HG03103 (cell line): Measurements from ENCODE around the gene ARIH2.

ENCODE experiments used
- ATAC-seq: cut with Tn5 transposase; IDR thresholded peaks from one replicate; pipeline ENCODE4 v1.9.1; 2021; ENCODE audit warnings: low read depth; ENCODE audit not compliant: unreplicated experiment

ARIH2 gene

DNA sequence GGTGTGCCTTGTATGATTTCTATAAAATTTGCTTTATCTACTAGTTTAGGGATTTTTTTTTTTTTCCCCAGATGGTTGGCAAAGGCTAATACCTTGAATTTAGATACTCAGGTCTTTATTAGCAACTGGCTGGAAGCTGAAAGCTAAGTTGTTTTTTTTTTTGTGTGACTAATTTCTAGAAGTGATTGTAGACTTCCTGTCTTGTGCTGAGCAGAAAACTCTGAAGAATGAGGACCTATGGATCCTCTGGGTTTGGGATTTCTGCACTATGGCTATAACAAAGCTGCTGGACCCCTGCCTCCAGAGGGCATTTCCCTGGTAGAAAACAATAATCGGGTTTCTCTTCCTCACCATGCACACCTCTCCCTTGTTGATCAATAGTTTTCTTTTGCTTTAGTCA is 10.0 kb downstream of the ARIH2 start:
- no peak for ATAC-seq

DNA sequence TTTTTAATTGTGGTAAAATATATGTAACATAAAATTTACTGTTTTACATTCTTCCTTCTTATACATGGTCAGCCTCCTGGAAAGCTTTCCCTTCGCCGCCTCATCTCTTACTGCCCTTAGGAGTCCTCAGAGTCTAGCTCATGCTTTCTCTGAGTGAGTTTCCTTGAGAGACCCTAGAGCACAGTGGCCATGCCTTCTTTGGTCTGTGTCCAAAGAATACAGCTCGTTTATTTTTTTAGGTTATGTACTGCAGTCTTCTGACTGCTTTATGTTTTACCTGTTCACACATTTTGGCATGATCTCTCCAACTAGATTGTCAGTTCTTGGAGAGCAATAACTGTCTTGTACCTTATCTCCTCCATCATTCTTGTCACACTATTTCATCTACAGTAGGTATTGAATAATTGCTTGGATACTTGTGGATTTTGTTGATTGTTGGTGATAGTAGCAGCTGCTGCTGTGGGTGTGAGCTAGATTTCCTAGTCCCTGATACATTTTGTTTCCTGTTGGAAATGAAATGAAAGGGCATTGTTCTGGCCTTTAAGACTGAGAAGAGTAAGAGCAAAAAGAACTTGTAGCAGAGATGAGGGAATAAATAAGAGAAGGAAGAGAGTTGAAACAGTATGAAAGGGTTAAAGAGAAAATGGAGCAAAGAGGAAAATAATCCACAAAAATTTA is 10.9 kb downstream of the ARIH2 start:
- ATAC-seq, result no peak

DNA sequence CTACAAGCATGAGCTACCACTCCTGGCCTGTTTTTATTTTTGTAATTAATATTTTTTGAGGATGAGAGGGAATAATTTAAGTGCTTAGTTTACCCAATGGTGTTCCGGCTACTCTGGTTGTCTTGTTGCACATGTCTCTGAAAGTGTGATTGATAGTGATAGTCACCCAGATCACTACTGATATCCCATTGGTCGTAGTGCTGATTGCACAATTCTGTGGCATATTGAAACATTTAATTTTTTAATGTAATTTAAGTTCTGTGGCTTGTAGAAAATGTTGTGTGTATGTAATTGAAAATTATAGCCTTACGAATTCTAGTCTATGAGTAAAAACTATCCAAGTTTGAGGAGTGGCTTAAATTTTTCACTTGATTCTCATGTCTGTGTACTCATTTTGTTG is 11.9 kb downstream of the ARIH2 start:
- ATAC-seq, result no peak

DNA sequence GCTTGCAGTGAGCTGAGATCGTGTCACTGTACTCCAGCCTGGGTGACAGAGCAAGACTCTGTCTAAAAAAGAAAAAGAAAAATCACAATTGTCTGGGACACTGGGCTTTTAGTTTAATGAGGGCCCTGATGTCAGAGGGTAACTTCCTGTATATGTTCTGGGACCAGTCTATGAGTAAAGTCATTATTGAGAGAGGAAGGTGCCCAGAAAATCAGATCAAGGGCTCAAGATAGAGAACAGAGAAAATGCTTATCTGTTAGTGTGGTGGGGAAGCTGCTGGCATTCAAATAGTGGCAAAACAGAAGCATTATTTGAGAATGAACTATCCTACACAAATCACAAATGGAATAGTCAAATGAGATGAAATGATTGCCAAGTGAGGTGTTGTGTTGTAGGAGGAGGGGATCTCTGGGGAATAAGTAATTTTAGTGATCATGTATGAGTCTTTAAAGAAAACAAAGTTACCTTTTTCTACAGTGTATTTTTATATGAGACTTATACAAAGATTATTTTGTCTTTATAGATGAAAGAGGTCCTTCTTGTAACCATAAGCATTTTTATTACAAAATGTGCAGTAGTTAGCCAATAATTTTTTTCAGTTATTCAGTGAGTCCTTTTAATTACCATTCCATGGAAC is 13.4 kb downstream of the ARIH2 start:
- ATAC-seq, result no peak

DNA sequence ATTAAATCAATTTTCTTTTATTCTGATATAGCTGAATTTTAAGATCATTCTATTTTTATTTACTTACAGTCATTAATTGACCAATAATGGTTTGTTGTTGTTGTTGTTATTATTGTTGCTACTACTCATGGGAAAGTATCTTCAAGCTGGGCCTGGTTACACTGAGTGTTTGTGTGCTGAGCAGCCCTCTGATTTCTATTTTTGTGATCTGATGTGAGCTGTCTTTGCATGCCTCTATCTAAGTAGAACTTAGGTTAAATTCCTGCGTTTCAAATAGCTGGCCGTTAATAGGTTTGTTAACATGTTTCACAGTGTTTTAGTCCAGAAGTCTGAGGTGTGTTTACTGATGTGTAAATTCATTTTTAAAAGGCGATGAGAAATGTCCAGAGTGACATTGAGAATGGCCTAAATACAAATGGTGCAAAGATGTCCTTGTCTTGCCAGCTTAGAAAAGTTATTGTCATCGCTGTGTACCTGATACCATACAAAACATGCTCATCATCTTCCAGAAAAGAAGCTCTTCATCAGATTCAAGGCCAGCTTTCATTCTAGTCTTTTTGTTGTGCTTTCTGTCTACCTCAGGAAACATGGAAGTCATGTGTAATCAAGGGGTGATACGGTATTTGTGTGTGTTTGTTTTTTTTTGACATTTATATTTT is 15.8 kb downstream of the ARIH2 start:
- no peak for ATAC-seq

DNA sequence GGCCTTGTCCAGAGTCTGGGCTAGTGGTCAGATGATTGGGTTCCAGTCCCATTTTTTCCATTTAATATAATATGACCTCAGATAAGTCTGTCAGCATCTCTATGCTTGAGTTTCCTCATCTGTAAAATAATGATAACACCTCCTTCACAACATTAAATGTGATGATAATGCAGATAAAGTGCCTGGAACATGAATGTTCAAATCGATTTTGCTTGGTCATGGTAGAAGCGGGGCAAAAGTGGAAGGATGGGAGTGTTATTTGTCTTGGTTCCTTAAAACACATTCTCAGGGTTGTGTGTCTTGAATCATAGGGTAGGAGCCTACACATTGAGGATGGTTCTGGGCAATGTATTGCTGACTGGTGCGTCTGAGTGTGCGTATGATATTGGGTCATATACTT is 16.9 kb downstream of the ARIH2 start:
- no peak for ATAC-seq

DNA sequence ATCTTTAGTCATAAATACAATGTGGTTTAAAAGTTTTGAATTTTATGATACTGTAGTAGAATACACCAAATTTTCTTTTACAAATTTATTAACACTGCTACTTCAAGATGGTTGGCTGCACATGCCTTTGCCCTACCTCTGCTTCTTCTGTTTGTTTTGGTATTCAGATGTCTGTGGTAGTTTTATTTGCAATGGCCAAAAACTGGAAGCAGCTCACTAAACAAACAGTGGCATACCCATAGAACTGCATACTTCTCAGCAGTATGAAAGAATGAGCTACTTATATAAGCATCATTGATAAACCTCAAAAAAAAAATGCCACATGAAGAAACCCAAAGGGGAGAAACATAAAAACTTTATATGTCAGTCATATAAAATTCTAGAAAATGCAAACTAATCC is 19.5 kb downstream of the ARIH2 start:
- ATAC-seq, result no peak

DNA sequence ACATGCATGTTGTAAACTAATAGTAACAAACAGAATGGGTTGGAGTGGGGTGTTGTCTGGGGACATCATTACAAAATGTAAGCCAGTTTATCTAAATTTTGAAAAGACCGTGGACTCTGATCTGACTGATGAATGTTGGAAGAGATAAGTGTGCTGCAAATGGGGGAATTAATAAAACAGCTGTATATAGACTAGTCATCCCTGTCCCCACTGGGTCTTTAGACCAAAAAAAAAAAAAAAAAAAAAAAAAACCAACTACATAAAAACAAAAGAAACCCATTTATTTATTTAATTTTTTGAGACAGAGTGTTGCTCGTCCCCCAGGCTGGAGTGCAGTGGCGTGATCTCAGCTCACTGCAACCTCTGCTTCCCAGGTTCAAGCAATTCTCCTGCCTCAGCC is 20.0 kb downstream of the ARIH2 start:
- no peak for ATAC-seq

DNA sequence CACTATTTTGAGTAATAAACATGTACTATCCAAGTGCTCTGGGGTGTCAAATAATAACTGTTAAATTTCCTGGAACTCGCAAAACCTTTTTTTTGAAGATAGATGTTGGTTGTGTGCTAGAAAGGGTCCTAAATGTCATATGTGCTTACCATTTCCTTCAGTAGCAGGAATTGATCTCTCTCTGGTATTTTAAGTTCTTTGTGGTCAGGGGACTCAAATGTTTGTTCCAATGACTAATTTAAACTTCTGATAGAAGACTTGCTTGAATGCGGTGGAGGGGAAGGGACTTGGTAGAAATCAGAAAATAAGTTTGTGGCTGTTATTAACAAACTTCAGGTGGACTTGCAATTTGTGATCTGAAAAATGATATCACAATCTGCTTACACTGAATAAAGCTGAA is 26.8 kb downstream of the ARIH2 start:
- ATAC-seq, result no peak

DNA sequence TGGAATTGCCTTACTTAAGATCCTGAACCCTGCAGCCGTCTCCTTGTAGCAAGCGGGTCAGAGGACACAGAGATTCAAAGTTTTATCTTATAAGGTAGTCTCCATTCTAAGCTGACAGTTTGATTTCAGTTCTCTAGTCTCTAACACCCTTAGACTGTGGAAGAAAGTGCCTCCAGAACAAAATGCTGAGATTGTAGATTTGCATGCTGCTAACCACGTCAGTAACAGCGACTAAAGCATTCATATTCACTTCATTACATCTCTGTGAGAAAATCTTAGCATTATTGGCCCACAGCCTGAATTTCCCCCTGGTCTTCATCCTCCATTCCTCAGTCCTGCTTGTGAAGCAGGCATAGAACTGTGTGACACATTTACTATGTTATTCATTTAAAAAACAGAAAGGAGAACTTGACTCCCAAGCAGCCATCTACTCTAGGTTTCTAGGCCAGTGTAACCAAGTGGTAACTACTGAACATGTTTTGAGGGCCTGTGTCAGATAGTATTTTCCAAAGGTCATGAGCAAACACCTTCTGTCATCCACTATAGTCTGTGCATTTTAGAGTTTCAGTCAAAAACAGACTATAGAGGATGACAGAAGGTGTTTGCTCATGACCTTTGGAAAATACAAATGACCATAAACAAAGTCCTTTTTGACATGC is 27.4 kb downstream of the ARIH2 start:
- ATAC-seq, result no peak

DNA sequence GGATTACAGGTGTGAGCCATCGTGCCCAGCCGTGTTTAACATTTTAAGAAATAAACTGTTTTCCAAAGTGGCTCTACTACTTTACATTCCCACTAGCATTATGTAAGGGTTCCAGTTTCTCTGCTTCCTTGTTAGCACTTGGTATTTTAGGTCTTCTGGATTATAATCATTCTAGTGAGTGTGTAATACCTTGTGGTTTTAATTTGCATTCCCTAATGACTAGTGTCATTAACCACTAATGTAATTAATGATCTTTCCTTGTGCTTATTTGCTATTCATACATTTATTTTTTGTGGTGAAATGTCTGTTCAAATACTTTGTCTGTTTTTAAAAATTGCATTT is 30.7 kb downstream of the ARIH2 start:
- ATAC-seq, result no peak

DNA sequence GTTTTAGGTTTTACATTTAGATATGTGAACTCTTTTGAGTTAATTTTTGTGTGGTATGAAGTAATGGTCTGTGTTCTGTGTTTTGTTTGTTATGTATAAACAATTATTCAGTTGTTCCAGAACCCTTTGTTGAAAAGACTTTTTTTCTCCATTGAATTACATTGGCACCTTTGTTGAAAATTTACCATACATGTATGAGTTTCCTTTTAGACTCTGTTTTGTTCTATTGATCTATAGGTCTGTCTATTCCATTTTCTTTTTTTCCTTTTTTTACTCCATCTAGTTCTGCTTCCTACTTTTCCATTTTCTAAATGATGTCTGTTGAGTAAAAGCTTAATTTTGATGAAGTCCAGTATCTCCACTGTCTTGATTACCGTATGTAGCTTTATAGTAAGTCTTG is 31.4 kb downstream of the ARIH2 start:
- no peak for ATAC-seq

DNA sequence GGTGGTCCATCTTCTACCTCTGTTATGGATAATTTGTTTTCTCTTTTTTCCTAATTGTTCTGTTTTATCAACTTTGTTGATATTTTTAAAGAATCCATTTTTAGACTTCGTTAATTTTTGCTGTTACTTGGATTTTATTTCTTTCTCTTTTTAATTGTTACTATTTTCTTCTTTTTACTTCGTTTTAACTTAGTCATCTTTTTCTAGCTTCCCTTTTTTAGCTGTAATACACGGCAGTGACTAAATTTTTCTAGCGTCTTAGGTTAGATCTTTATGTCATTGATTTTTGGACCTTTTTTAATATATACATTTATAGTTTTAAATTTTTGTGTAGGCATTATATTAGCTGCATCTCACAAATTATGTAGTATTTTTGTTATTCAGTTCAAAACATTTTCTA is 33.1 kb downstream of the ARIH2 start:
- ATAC-seq, result no peak

DNA sequence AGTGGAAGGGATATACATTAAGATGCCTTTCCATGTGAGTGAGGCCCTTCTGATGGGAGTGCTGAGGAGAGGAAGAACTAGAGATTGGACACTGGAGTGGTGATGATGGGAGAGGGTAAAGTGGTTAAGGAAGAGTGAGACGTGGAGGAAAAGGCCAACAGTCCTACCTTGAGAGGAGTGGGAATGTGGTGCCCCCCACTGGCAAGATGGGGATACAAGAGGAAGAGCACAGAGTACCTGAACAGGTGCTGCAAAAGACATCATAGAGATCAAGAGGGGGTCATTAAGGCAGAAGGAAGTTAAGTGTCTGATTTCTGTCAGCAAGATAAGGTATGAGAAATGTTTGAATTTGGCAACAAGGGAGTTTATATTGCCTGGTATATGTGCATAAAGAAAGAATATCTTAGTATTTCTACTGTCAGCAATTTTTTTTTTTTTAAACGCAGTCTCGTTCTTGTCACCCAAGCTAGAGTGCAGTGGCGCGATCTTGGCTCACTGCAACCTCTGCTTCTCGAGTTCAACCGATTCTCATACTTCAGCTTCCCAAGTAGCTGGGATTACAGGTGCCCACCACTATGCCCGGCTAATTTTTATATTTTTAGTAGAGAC is 34.0 kb downstream of the ARIH2 start:
- ATAC-seq, result no peak

DNA sequence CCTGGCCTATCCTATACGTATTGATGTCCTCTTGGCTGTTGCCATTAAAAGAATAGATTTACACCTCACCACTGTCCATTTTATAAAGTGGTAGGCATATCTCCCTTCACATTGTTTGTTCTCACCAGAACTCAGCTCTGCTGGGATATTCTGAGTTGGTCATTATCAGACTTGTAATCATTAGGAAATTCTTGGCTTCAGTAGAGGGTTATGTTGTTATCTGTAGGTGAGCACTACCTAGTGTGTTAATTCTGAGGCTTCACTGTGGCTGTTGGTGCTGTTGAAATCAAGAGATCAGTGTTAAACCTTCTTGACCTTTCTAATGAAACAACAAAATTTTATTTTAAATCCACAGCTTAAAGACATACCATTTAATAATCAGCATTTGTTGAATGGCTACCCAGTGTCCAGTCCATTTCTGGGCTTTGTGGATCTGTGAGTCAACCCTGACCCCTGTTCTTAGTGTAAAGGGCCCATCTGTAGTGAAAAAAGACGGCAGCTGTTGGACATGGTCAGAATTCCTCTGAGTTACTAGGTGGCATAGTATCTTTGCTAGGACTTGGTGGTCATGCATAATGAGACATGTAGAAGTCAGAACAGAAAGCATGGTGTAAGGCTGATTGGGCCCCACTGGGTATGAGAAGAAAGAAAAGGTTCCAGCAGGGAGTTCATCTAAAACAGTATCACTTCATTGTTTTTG is 38.5 kb downstream of the ARIH2 start:
- ATAC-seq, result no peak

DNA sequence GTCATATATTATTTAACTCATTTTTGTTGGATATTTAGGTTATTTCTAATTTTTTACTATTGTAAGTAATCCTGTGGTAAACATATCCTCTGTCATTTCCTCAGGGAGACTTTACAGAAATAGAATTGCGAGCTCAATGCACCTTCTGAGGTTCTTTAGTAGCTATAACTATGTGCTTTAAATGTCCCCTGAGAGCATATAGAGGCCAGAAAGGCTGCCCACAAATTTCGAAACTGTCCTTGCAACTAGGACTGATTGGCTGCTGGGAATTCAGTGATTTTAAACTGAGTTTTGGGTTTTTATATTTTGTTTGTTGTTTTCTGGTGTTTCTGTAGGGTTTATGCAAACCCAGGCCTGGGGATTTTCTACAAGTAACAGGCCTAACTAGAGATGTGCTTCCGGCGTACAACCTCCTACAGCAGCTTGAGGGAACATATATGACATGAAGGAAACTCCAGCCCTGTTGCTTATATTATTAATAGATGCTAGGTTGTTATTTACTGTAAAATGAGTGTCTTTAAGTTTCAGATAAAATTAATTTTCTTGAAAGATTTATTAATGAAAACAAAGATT is 42.3 kb downstream of the ARIH2 start:
- ATAC-seq, result no peak

DNA sequence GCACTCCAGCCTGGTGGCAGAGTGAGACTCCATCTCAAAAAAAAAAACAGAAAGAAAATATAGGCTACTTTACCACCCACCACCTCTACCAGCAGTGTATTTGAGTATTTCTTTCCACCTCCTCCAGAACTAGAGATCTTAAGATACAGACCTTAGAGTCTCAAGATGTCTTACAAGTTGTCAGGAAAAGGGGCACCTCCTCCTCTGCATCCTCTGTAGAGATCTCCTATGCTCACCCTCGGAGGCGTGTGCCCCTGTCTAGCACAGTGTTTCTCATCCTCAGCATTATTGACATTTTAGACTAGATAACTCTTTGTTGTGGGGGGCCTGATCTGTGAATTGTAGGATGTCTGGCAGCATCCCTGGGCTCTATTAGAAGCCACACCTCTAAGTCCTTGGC is 43.7 kb downstream of the ARIH2 start:
- no peak for ATAC-seq

DNA sequence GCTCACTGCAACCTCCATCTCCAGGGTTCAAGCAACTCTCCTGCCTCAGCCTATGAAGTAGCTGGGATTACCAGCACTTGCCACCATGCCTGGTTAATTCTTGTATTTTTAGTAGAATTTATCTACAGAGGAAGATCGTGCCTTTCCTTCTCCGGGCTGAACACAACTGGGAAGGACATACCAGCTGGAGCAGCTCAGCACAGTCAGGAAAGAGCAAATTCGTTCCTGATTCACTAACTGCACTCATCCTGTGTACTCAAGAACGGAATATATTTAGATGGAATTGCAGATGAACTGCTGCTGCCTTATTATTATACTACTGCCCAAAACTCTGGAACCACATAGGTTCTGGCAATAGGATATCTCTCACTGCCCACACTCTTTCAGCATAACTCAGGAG is 44.3 kb downstream of the ARIH2 start:
- ATAC-seq, result no peak

DNA sequence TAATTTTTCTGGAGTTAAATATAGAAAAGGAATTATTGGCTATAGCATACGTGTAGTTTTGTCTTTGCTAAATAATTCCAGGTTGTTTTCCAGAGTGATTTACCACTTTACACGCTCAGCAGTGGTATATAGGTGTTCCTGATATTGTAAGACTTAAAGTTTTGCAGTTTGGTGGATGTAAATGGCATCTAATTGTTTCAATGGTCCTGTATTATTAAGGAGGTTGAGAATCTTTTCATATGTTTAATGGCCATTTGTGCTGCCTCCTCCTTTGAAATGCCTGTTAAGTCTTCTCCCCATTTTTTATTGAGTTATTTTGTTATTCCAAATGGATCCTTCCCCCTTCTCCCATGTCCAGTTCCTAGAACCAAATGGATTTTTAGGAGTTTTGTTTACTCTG is 44.9 kb downstream of the ARIH2 start:
- no peak for ATAC-seq

DNA sequence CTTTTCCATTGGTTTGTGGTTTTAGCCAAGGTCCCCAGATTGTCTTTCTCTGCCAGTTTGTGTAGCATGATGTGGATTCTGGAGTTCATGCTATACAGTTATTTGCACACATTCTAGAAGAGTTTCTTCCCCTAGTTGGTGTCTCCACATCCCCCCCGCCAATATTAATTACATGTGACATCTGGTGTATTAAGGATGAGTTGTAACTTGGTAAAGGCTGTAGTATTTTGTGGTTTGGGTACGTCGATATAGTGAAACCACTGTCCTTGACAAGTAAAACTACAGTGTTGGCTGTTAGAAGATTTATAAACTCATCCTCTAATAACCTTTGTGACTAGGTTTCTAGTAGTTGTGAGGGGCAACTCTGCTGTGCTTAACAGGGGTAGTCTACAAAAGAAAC is 47.7 kb downstream of the ARIH2 start:
- no peak for ATAC-seq
